HepG2 (cell line): ENCODE measurements around the gene KSR1. TPM values are rescaled to one million over a fixed set of nuclear protein-coding genes. Genes with fewer than 3 reads are reported as not detected.

Source experiments
- ATAC-seq: fragments of 200-7000 bp; cut with Tn5 transposase; 3 replicates; pipeline ENCODE4 v1.9.1; 2020; ENCODE audit warnings: mild to moderate bottlenecking, moderate library complexity
- BruUV-seq: library from RNA; stranded (reverse); fragments of 400-500 nt; replicated peaks from 2 replicates; lab custom pipeline; 2021; lab: Mats Ljungman, UMichigan
- CTCF ChIA-PET: fragments of 300-600 bp; formaldehyde crosslinking; extraction: SDS; loops from one replicate; lab custom pipeline; 2021; ENCODE audit warnings: low total read pairs, inconsistent platforms, low intra/inter-chr PET ratio; lab: Yijun Ruan, JAX
- POLR2A ChIA-PET: fragments of 350-600 bp; sonication (Branson Sonifier 250); formaldehyde crosslinking; loops from one replicate; lab custom pipeline; 2020; ENCODE audit warnings: antibody characterized with exemption, inconsistent platforms; lab: Yijun Ruan, JAX
- DNase-seq: peaks from one replicate; pipeline ENCODE4 v3.0.0-alpha.2; 2015; ENCODE audit warnings: low spot score
- FAIRE-seq: peaks from 3 replicates; lab custom pipeline; 2011; peaks lifted over from hg19 to GRCh38; lab: Jason Lieb, UNC
- H2AFZ ChIP-seq: one replicate; pipeline ENCODE4 v1.6.1; 2011; ENCODE audit warnings: low read length, inconsistent platforms
- H3K27ac ChIP-seq: fragments of 300-600 bp; 3 replicates; pipeline ENCODE4 v1.8.0; 2011; ENCODE audit warnings: mixed run types, mild to moderate bottlenecking, mixed read lengths, low read length, inconsistent platforms; ENCODE audit not compliant: insufficient read depth; ENCODE audit errors: extremely low read length
- H3K27me3 ChIP-seq, 2 experiments: fragments of 200-600 bp in 1 of 2; 2 replicates in 1 of 2; 3 replicates in 1 of 2; pipeline versions ENCODE4 v1.6.0 to v1.8.0; 2011; ENCODE audit warnings: low read length in 2 of 2, mild to moderate bottlenecking in 2 of 2, moderate library complexity in 2 of 2, inconsistent platforms in 1 of 2; ENCODE audit not compliant: insufficient read depth in 2 of 2, control insufficient read depth in 1 of 2
- H3K36me3 ChIP-seq, 2 experiments: fragments of 200-600 bp in 1 of 2; replicated peaks in 1 of 2; 2 replicates in 1 of 2; 3 replicates in 1 of 2; pipeline versions ENCODE4 v1.5.1 to v1.8.0; 2011; ENCODE audit warnings: low read length in 2 of 2, inconsistent platforms in 1 of 2; ENCODE audit not compliant: insufficient read depth in 2 of 2, control insufficient read depth in 1 of 2
- H3K4me1 ChIP-seq: 2 replicates; pipeline ENCODE4 v1.5.1; 2012; ENCODE audit warnings: low read length, inconsistent platforms; ENCODE audit not compliant: insufficient read depth
- H3K4me2 ChIP-seq: 2 replicates; pipeline ENCODE4 v1.6.0; 2011; ENCODE audit warnings: low read depth, low read length, inconsistent platforms
- H3K4me3 ChIP-seq, 3 experiments: fragments of 200-600 bp in 1 of 3; sonication (generic), shearing (Covaris generic) in 1 of 3; replicated peaks in 1 of 3; 2 replicates each; pipeline ENCODE4 v1.5.1; 2011 to 2016; ENCODE audit warnings: low read length in 3 of 3, inconsistent platforms in 2 of 3, low read depth in 2 of 3, mild to moderate bottlenecking in 2 of 3, control low read depth in 1 of 3, mixed read lengths in 1 of 3; ENCODE audit not compliant: insufficient read depth in 1 of 3
- H3K79me2 ChIP-seq: one replicate; pipeline ENCODE4 v1.6.1; 2011; ENCODE audit warnings: low read length, inconsistent platforms; ENCODE audit not compliant: insufficient read depth
- H3K9ac ChIP-seq: 2 replicates; pipeline ENCODE4 v1.6.0; 2011; ENCODE audit warnings: mild to moderate bottlenecking, low read depth, low read length, inconsistent platforms; ENCODE audit not compliant: insufficient read depth
- H3K9me3 ChIP-seq: 2 replicates; pipeline ENCODE4 v1.5.1; 2012; ENCODE audit warnings: mild to moderate bottlenecking, low read length
- H4K20me1 ChIP-seq: 2 replicates; pipeline ENCODE4 v1.6.0; 2011; ENCODE audit warnings: inconsistent platforms, mild to moderate bottlenecking, low read length, moderate library complexity; ENCODE audit not compliant: insufficient read depth
- GFI1 ChIP-seq: sonication (generic); formaldehyde crosslinking; IDR thresholded peaks from 2 replicates; pipeline ENCODE4 v1.5.0; 2020; ENCODE audit warnings: missing genetic modification reagents, mild to moderate bottlenecking, borderline replicate concordance
- PHB2 ChIP-seq: fragments of 450-650 bp; IDR thresholded peaks from 2 replicates; pipeline ENCODE4 v1.6.1; 2018; ENCODE audit not compliant: partially characterized antibody
- ZNF207 ChIP-seq: fragments of 450-650 bp; IDR thresholded peaks from 2 replicates; pipeline ENCODE4 v1.6.1; 2016; ENCODE audit warnings: antibody characterized with exemption, borderline replicate concordance
- ZNF263 ChIP-seq: sonication (generic); formaldehyde crosslinking; IDR thresholded peaks from 2 replicates; pipeline ENCODE4 v1.4.0; 2020; ENCODE audit warnings: missing genetic modification reagents
- ZNF30 ChIP-seq: sonication (generic); formaldehyde crosslinking; IDR thresholded peaks from 2 replicates; pipeline ENCODE4 v1.5.0; 2020; ENCODE audit warnings: mild to moderate bottlenecking, missing genetic modification reagents
- WGBS: methylation state at CpG from one replicate; pipeline ENCODE4 v1.1.6; 2017; ENCODE audit warnings: low lambda C conversion rate; 5-methylcytosine and 5-hydroxymethylcytosine counted together
- in situ Hi-C: cut with HindIII; loops from 2 replicates; pipeline ENCODE4 v1.10.0; 2017; ENCODE audit warnings: low pct_unique_long_range_greater_than_20kb; ENCODE audit not compliant: extremely low pct_ligation_motif_present
- intact Hi-C: fragments of 100-400 bp; cut with micrococcal nuclease; formaldehyde crosslinking; loops from one replicate; pipeline ENCODE4 v1.10.0; 2022; ENCODE audit not compliant: unreplicated experiment
- polyA plus RNA-seq, 8 experiments: library from polyadenylated mRNA; depleted of rRNA in 3 of 8; stranded (reverse) in 7 of 8; unstranded in 1 of 8; fragments of >200 nt; fragmentation: Illumina TruSeq in 4 of 8; extraction: Trizol in 4 of 8; gene quantifications; 2 replicates each; pipeline versions ENCODE4 v1.2.1 to v1.2.3, GENCODE V29; 2011 to 2016; ENCODE audit warnings: low read depth in 4 of 8, missing spikeins in 1 of 8, mixed read lengths in 1 of 8; ENCODE audit not compliant: insufficient read depth in 1 of 8
- total RNA-seq, 5 experiments: library from RNA; depleted of rRNA; stranded (reverse); fragments of >200 nt; fragmentation: Illumina TruSeq; extraction: Trizol; gene quantifications; 2 replicates each; pipeline ENCODE4 v1.2.3, GENCODE V29; 2016; ENCODE audit warnings: low read depth in 1 of 5

Gene KSR1
- total and polyA plus RNA-seq, 2 of the 13 experiments (the other 11 are each of a cell fraction or from before 2014, with no cell fraction given): 10.1 to 16.6 TPM

DNA sequence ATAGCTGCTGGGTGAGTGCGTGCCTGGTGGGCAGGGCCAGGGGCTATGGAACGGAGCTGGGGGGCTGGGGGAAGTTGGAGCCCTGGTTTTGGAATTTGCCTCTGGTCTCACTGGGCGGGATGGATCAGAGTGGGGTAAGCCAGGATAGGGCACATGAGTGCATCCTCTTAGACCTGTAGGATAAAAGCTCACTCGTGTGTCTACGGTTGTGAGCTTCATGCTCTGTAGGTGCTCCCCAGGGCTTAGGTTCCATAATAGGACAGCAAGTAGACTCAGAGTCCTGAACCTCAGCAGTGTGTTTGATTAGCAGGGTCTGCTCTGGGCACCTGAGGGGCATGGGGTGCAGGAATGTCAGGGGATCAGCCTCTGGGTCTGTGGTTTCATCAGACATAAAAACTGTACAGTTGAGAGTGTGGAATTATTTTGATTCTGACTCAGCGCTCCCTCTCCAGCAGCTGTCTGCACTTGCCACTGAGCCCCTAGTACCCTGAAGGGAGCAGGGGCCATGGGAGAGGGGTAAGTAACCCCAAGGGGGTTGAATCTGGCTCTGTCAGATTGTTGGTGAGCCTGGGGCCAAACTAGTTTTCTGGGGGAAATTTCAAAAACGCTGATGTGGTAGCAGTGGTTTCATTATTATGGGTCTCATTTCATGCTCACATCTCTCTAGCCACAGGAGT, 90.5 kb downstream of the KSR1 start:
- Histone ChIP-seq H3K4me2 (no peak overlapping the region), H3K79me2 (peaks cover 7% of the 10 kb centered on the region), H3K9ac (no peak overlapping the region), H3K4me1 (peaks cover 70% of the 10 kb centered on the region), H3K36me3 (no peaks in the 10 kb centered on the region; a peak in 1 of 5 replicates), H3K27ac (no peak overlapping the region), H2AFZ (no peak overlapping the region), H3K4me3 (no peak overlapping the region), H4K20me1 (peaks cover 1% of the 10 kb centered on the region; the same call in 1 of the 2 replicates), H3K9me3 (no peaks in the 10 kb centered on the region), H3K27me3 (no peaks in the 10 kb centered on the region)
- 88% methylated on average over 5 of the region's 7 CpGs for WGBS
- TF ChIP-seq ZNF263 (CRISPR knock-in tag) (0 out of 2 replicates have a peak, but pooled peaks have one; percentile 35), GFI1 (CRISPR knock-in tag) (no peak)
- no peak for DNase-seq
- ChIA-PET POLR2A (interaction anchor here (2.6 kb wide), 1 partner anchor 15 kb away, joined by 12 read pairs; no protein-coding TSS in a partner anchor), CTCF (no interaction called here)
- no peak for FAIRE-seq
- in situ Hi-C loops: no loop called here
- BruUV-seq: no TSS peak
- intact Hi-C loops: no loop called here
- ATAC-seq: no peak

DNA sequence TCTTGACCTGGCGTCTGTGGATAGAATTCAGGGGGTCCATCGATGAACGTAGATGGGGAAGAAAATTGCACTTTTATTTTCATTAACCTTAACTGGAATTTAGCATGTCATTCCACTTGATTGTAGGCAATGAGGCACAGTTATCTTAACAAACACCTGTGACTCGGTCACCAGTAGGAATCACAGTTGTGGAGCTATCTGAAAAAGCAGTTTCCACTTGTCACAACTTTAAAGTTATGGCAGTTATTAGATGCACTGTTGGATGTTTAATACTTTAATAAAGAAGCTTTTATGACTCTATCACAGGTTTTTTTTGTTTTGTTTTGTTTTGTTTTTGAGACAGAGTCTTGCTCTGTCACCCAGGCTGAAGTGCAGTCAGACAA, 91.0 kb downstream of the KSR1 start:
- in situ Hi-C loops: no loop called here
- intact Hi-C loops: no loop called here
- H3K9me3 ChIP-seq: no peaks in the 10 kb centered on the region
- 71% methylated on average over 4 of the region's 4 CpGs for WGBS
- POLR2A ChIA-PET: interaction anchor here (2.6 kb wide), 1 partner anchor 15 kb away, joined by 12 read pairs; no protein-coding TSS in a partner anchor
- no peak overlapping the region for H2AFZ ChIP-seq
- FAIRE-seq (no peak), ATAC-seq (no peak)
- H3K9ac ChIP-seq: no peak overlapping the region
- no peak overlapping the region for H3K4me3 ChIP-seq
- no peak overlapping the region for H3K4me2 ChIP-seq
- H3K79me2 ChIP-seq: peaks cover 4% of the 10 kb centered on the region
- no peak overlapping the region for H3K27ac ChIP-seq
- CTCF ChIA-PET: no interaction called here
- no peaks in the 10 kb centered on the region for H4K20me1 ChIP-seq
- no peaks in the 10 kb centered on the region; a peak in 1 of 5 replicates for H3K36me3 ChIP-seq
- peaks cover 70% of the 10 kb centered on the region for H3K4me1 ChIP-seq
- no peaks in the 10 kb centered on the region for H3K27me3 ChIP-seq
- BruUV-seq: no TSS peak
- no peak for TF ChIP-seq PHB2
- TF ChIP-seq ZNF207: no peak
- TF ChIP-seq ZNF30 (CRISPR knock-in tag): no peak
- TF ChIP-seq, all 625 proteins: peak for 0
- no peak for DNase-seq
